A549 (cell line): Measurements from ENCODE around the gene SLC6A14.

Source experiments
- BCL3 ChIP-seq: fragments of >200 bp; sonication (Bioruptor Twin); formaldehyde crosslinking; IDR thresholded peaks from 3 replicates; pipeline ENCODE4 v1.6.1; 2016
- CTCF ChIP-seq: fragments of >200 bp; sonication (Bioruptor Twin); formaldehyde crosslinking; IDR thresholded peaks from 3 replicates; pipeline ENCODE4 v1.5.1; 2016
- EHF ChIP-seq: fragments of 250-450 bp; sonication (Bioruptor Pico); IDR thresholded peaks from 2 replicates; pipeline ENCODE4 v1.5.0; 2020; ENCODE audit warnings: mild to moderate bottlenecking
- EHMT2 ChIP-seq: fragments of 200-600 bp; sonication (generic); IDR thresholded peaks from 2 replicates; pipeline ENCODE4 v1.6.1; 2016; ENCODE audit warnings: antibody characterized with exemption, low read depth, mild to moderate bottlenecking, moderate library complexity
- ELK1 ChIP-seq: fragments of 150-350 bp; IDR thresholded peaks from 2 replicates; pipeline ENCODE4 v1.6.1; 2014; ENCODE audit warnings: low read depth, mild to moderate bottlenecking, low read length
- EP300 ChIP-seq, 2 experiments: fragments of >200 bp; sonication (Bioruptor Twin); formaldehyde crosslinking; IDR thresholded peaks; 2 replicates in 1 of 2; 3 replicates in 1 of 2; pipeline ENCODE4 v1.6.1; 2016 to 2017
- FOSL2 ChIP-seq, 2 experiments: fragments of 450-650 bp in 1 of 2; fragments of >200 bp in 1 of 2; sonication (Bioruptor Twin) in 1 of 2; formaldehyde crosslinking; IDR thresholded peaks; 2 replicates each; pipeline versions ENCODE4 v1.5.0 to v1.6.1; 2016 to 2020; ENCODE audit warnings: mild to moderate bottlenecking in 1 of 2, moderate library complexity in 1 of 2
- HDAC2 ChIP-seq: fragments of 200-600 bp; sonication (generic); IDR thresholded peaks from 2 replicates; pipeline ENCODE4 v1.6.1; 2016
- MYC ChIP-seq: IDR thresholded peaks from 2 replicates; pipeline ENCODE4 v1.6.1; 2012; ENCODE audit warnings: mild to moderate bottlenecking, inconsistent platforms, low read length, improper control_type of control experiment, borderline replicate concordance
- PBX3 ChIP-seq: IDR thresholded peaks from 2 replicates; pipeline ENCODE4 v1.6.1; 2012
- POLR2A ChIP-seq: IDR thresholded peaks from 2 replicates; pipeline ENCODE4 v1.6.1; 2012; ENCODE audit warnings: mild to moderate bottlenecking, low read length
- RAD21 ChIP-seq, 2 experiments: fragments of >200 bp in 1 of 2; sonication (Bioruptor Twin) in 1 of 2; formaldehyde crosslinking in 1 of 2; IDR thresholded peaks in 1 of 2; conservative IDR thresholded peaks in 1 of 2; 2 replicates in 1 of 2; 3 replicates in 1 of 2; pipeline ENCODE4 v1.6.1; 2012 to 2018; ENCODE audit warnings: inconsistent platforms in 1 of 2
- RFX5 ChIP-seq: fragments of 450-650 bp; IDR thresholded peaks from 2 replicates; pipeline ENCODE4 v1.7.1; 2014; ENCODE audit warnings: antibody characterized with exemption, mild to moderate bottlenecking, moderate library complexity
- TP53 ChIP-seq: fragments of 250-450 bp; sonication (Bioruptor Pico); IDR thresholded peaks from 2 replicates; pipeline ENCODE4 v1.5.0; 2021; ENCODE audit warnings: mild to moderate bottlenecking, moderate library complexity

- TF ChIP-seq RAD21 (conservative IDR thresholded peaks at IDR 0.05 in 1 of 2, IDR thresholded peaks at IDR 0.05 in 1 of 2) (no peak), POLR2A (no peak), EHF (no peak), RFX5 (no peak), EHMT2 (no peak), PBX3 (no peak), CTCF (no peak), FOSL2 (IDR thresholded peaks at IDR 0.05) (no peak), FOSL2 (CRISPR knock-in tag; IDR thresholded peaks at IDR 0.05) (no peak), EP300 (IDR thresholded peaks at IDR 0.05) (no peak), BCL3 (no peak), HDAC2 (no peak), MYC (no peak), ELK1 (no peak), TP53 (CRISPR knock-in tag) (no peak)
Observed at GRCh38 chrX:116449156-116449555, 12.8 kb downstream of the SLC6A14 start.
